K562 (cell line): ENCODE results near the gene THYN1. TPM values are rescaled to one million over a fixed set of nuclear protein-coding genes. Genes with fewer than 3 reads are reported as not detected.

Experiments used
- ATAC-seq: fragments of 200-7000 bp; cut with Tn5 transposase; 3 replicates; pipeline ENCODE4 v1.9.1; 2020; ENCODE audit warnings: moderate library complexity
- BruUV-seq: library from RNA; stranded (reverse); fragments of 400-500 nt; replicated peaks from 2 replicates; lab custom pipeline; 2021; lab: Mats Ljungman, UMichigan
- CTCF ChIA-PET: fragments of 300-600 bp; formaldehyde crosslinking; extraction: SDS; loops from one replicate; lab custom pipeline; 2021; ENCODE audit warnings: low intra/inter-chr PET ratio; lab: Yijun Ruan, JAX
- POLR2A ChIA-PET: fragments of 300-600, 350-650 bp; sonication (Branson Sonifier 250); formaldehyde crosslinking; extraction: SDS; loops from one replicate; lab custom pipeline; 2021; ENCODE audit warnings: antibody characterized with exemption, inconsistent platforms; lab: Yijun Ruan, JAX
- DNase-seq, 4 experiments: peaks; one replicate each; pipeline versions ENCODE4 v3.0.0 to v3.0.0-alpha.2; 2011 to 2018; ENCODE audit warnings: low spot score in 3 of 4, mixed read lengths in 3 of 4; ENCODE audit errors: extremely low read depth in 1 of 4
- FAIRE-seq: peaks from 2 replicates; lab custom pipeline; 2011; peaks lifted over from hg19 to GRCh38; lab: Jason Lieb, UNC
- H2AFZ ChIP-seq: 2 replicates; pipeline ENCODE4 v1.6.0; 2011; ENCODE audit warnings: low read depth, low read length, control low read depth, inconsistent platforms
- H3K27ac ChIP-seq: fragments of 200-600 bp; 3 replicates; pipeline ENCODE4 v1.8.0; 2011; ENCODE audit warnings: low read depth, mild to moderate bottlenecking, control low read depth, inconsistent platforms, low read length, moderate library complexity, mixed read lengths; ENCODE audit errors: extremely low read depth
- H3K27me3 ChIP-seq, 2 experiments: fragments of 300-600 bp in 1 of 2; 2 replicates in 1 of 2; 3 replicates in 1 of 2; pipeline versions ENCODE4 v1.6.0 to v1.8.0; 2011; ENCODE audit warnings: inconsistent platforms in 2 of 2, low read length in 2 of 2, mild to moderate bottlenecking in 1 of 2, mixed read lengths in 1 of 2, moderate library complexity in 1 of 2; ENCODE audit not compliant: control insufficient read depth in 2 of 2, insufficient read depth in 2 of 2
- H3K36me3 ChIP-seq: fragments of 300-600 bp; 3 replicates; pipeline ENCODE4 v1.8.0; 2011; ENCODE audit warnings: mild to moderate bottlenecking, low read length, inconsistent platforms; ENCODE audit not compliant: control insufficient read depth, insufficient read depth
- H3K4me1 ChIP-seq, 2 experiments: fragments of 200-600 bp in 1 of 2; replicated peaks in 1 of 2; 2 replicates in 1 of 2; 3 replicates in 1 of 2; pipeline versions ENCODE4 v1.5.1 to v1.8.0; 2011; ENCODE audit warnings: inconsistent platforms in 2 of 2, low read length in 2 of 2, mild to moderate bottlenecking in 1 of 2, mixed read lengths in 1 of 2, moderate library complexity in 1 of 2; ENCODE audit not compliant: control insufficient read depth in 2 of 2, insufficient read depth in 2 of 2
- H3K4me2 ChIP-seq: 2 replicates; pipeline ENCODE4 v1.6.1; 2011; ENCODE audit warnings: low read length, control low read depth, inconsistent platforms, mixed read lengths; ENCODE audit not compliant: insufficient read depth
- H3K4me3 ChIP-seq: fragments of 200-600 bp; sonication (generic), shearing (Covaris generic); 2 replicates; pipeline ENCODE4 v1.5.1; 2016; ENCODE audit warnings: control low read depth, inconsistent platforms
- H3K79me2 ChIP-seq: fragments of 200-600 bp; 3 replicates; pipeline ENCODE4 v1.8.0; 2011; ENCODE audit warnings: low read length, inconsistent platforms; ENCODE audit not compliant: control insufficient read depth, insufficient read depth
- H3K9ac ChIP-seq, 2 experiments: 2 replicates each; pipeline versions ENCODE4 v1.6.0 to v1.6.1; 2011; ENCODE audit warnings: low read depth in 2 of 2, low read length in 2 of 2, control low read depth in 1 of 2, inconsistent platforms in 1 of 2, mild to moderate bottlenecking in 1 of 2, mixed read lengths in 1 of 2; ENCODE audit not compliant: insufficient read depth in 1 of 2
- H3K9me1 ChIP-seq: one replicate; pipeline ENCODE4 v1.6.0; 2011; ENCODE audit warnings: inconsistent platforms, mild to moderate bottlenecking, low read length, moderate library complexity; ENCODE audit not compliant: control insufficient read depth, insufficient read depth
- H3K9me3 ChIP-seq: replicated peaks from 2 replicates; pipeline ENCODE4 v1.5.1; 2011; ENCODE audit warnings: low read depth, low read length, inconsistent platforms; ENCODE audit not compliant: control insufficient read depth, insufficient read depth
- H4K20me1 ChIP-seq: replicated peaks from 2 replicates; pipeline ENCODE4 v1.6.1; 2011; ENCODE audit warnings: low read length, inconsistent platforms, mixed read lengths; ENCODE audit not compliant: control insufficient read depth, insufficient read depth
- BHLHE40 ChIP-seq: IDR thresholded peaks from 2 replicates; pipeline ENCODE4 v1.6.1; 2011; ENCODE audit warnings: low read length, improper control_type of control experiment
- BRF2 ChIP-seq: IDR thresholded peaks from 3 replicates; pipeline ENCODE4 v1.6.1; 2011; ENCODE audit warnings: borderline replicate concordance, mild to moderate bottlenecking; ENCODE audit not compliant: insufficient read length, insufficient read depth
- CREB1 ChIP-seq, 2 experiments: sonication (generic) in 1 of 2; formaldehyde crosslinking in 1 of 2; IDR thresholded peaks; 2 replicates each; pipeline versions ENCODE4 v1.6.1 to v1.8.0; 2012 to 2022; ENCODE audit warnings: inconsistent platforms in 1 of 2, mild to moderate bottlenecking in 1 of 2, missing genetic modification reagents in 1 of 2, moderate library complexity in 1 of 2
- HEY1 ChIP-seq: fragments of 250-450 bp; sonication (Bioruptor Pico); IDR thresholded peaks from 2 replicates; pipeline ENCODE4 v1.5.0; 2020; ENCODE audit warnings: mild to moderate bottlenecking, moderate library complexity, borderline replicate concordance
- MBD2 ChIP-seq: sonication (generic); IDR thresholded peaks from 2 replicates; pipeline ENCODE4 v1.6.1; 2016; ENCODE audit warnings: low read depth, borderline replicate concordance
- OTX1 ChIP-seq: fragments of 450-650 bp; formaldehyde crosslinking; IDR thresholded peaks from 2 replicates; pipeline ENCODE4 v1.4.0; 2022; ENCODE audit warnings: mild to moderate bottlenecking
- SRSF9 ChIP-seq: fragments of 200-400 bp; formaldehyde crosslinking; IDR thresholded peaks from 2 replicates; pipeline ENCODE4 v1.6.1; 2017; ENCODE audit warnings: low read depth, low read length, borderline replicate concordance
- USF2 ChIP-seq: sonication (generic); formaldehyde crosslinking; IDR thresholded peaks from 2 replicates; pipeline ENCODE4 v1.5.0; 2020; ENCODE audit warnings: missing genetic modification reagents
- ZNF395 ChIP-seq: fragments of 200-800 bp; sonication (Bioruptor generic); IDR thresholded peaks from 2 replicates; pipeline ENCODE4 v1.6.1; 2017; ENCODE audit warnings: missing genetic modification characterization, missing compliant biosample characterization
- ZNF551 ChIP-seq: fragments of 250-450 bp; sonication (Bioruptor Pico); IDR thresholded peaks from 2 replicates; pipeline ENCODE4 v1.5.0; 2021; ENCODE audit warnings: mild to moderate bottlenecking, moderate library complexity
- WGBS: fragments of 100-300 bp; shearing (Covaris generic); methylation state at CpG from one replicate; pipeline ENCODE4 v1.1.6; 2016; ENCODE audit warnings: low coverage, mixed read lengths; ENCODE audit not compliant: insufficient coverage; ENCODE audit errors: missing lambda C conversion rate; 5-methylcytosine and 5-hydroxymethylcytosine counted together
- in situ Hi-C: fragments of 300-500 bp; cut with MboI; formaldehyde crosslinking; loops from 4 replicates; pipeline ENCODE4 v1.15.0; 2018; ENCODE audit warnings: inconsistent platforms, mixed read lengths
- intact Hi-C: fragments of 100-400 bp; cut with micrococcal nuclease; formaldehyde crosslinking; loops from 2 replicates; pipeline ENCODE4 v1.14.2; 2022
- polyA plus RNA-seq, 8 experiments: library from polyadenylated mRNA; depleted of rRNA in 4 of 8; stranded (reverse) in 5 of 8; unstranded in 3 of 8; fragments of >200 nt; fragmentation: Nextera tagmentation in 2 of 8; fragmentation: Illumina TruSeq in 1 of 8; extraction: Ambion mirVana in 2 of 8; extraction: Trizol in 1 of 8; gene quantifications; 2 replicates each; pipeline versions ENCODE4 v1.2.1 to v1.2.3, GENCODE V29; 2011 to 2014; ENCODE audit warnings: inconsistent platforms in 1 of 8, missing spikeins in 1 of 8
- total RNA-seq, 7 experiments: library from RNA; depleted of rRNA in 6 of 7; stranded (reverse); fragments of >200 nt in 6 of 7; fragmentation: Illumina TruSeq in 2 of 7; extraction: Trizol in 2 of 7; gene quantifications; 2 replicates each; pipeline versions ENCODE4 v1.2.1 to v1.2.3, GENCODE V29; 2011 to 2021; ENCODE audit warnings: low replicate concordance in 1 of 7
- TF ChIP-seq, protein P1 (sequence below): sonication (generic); formaldehyde crosslinking; IDR thresholded peaks from 2 replicates; pipeline ENCODE4 v1.8.1; 2023; ENCODE audit warnings: mild to moderate bottlenecking, missing genetic modification reagents
- TF ChIP-seq, protein P2 (sequence below): fragments of 150-350 bp; conservative IDR thresholded peaks from 2 replicates; pipeline ENCODE4 v1.6.1; 2014; ENCODE audit warnings: low read length
- TF ChIP-seq, protein P3 (sequence below): fragments of 250-450 bp; sonication (Bioruptor Pico); IDR thresholded peaks from 2 replicates; pipeline ENCODE4 v1.8.0; 2021; ENCODE audit warnings: mild to moderate bottlenecking, moderate library complexity

The THYN1 gene
- total and polyA plus RNA-seq, 9 of the 15 experiments (the other 6 are each of a cell fraction or from before 2014, with no cell fraction given), result 54.9 to 279 (median 104) TPM

- in situ Hi-C loops (no loop called here), intact Hi-C loops (loop anchor here (2.0 kb wide), 2 partner anchors 39 to 47 kb away; partner anchors contain the start of genes ACAD8 and THYN1)
- CTCF ChIA-PET, result no interaction called here
- Histone ChIP-seq H3K9ac (no peak overlapping the region), H3K9me1 (no peaks in the 10 kb centered on the region), H3K27me3 (no peaks in the 10 kb centered on the region), H3K9me3 (no peaks in the 10 kb centered on the region), H2AFZ (no peak overlapping the region), H3K36me3 (peaks cover 97% of the 10 kb centered on the region), H3K79me2 (no peaks in the 10 kb centered on the region; the same call in 2 of the 3 replicates), H3K4me3 (no peak overlapping the region), H3K27ac (no peak overlapping the region), H4K20me1 (no peaks in the 10 kb centered on the region), H3K4me2 (no peak overlapping the region), H3K4me1 (no peaks in the 10 kb centered on the region)
- POLR2A ChIA-PET, result no interaction called here
- BruUV-seq, result no TSS peak
- FAIRE-seq, result no peak
- ATAC-seq, result no peak
- WGBS, result 93% methylated on average over 9 of the region's 9 CpGs
- DNase-seq, result no peak
- TF ChIP-seq BRF2 (no peak), USF2 (CRISPR knock-in tag) (no peak), ZNF551 (CRISPR knock-in tag) (no peak), BHLHE40 (no peak), OTX1 (CRISPR knock-in tag) (no peak), ZNF395 (no peak), CREB1 (IDR thresholded peaks at IDR 0.05) (no peak), CREB1 (CRISPR knock-in tag; IDR thresholded peaks at IDR 0.05) (no peak), SRSF9 (no peak), HEY1 (CRISPR knock-in tag) (no peak), MBD2 (no peak)
- TF ChIP-seq, protein P1, sequence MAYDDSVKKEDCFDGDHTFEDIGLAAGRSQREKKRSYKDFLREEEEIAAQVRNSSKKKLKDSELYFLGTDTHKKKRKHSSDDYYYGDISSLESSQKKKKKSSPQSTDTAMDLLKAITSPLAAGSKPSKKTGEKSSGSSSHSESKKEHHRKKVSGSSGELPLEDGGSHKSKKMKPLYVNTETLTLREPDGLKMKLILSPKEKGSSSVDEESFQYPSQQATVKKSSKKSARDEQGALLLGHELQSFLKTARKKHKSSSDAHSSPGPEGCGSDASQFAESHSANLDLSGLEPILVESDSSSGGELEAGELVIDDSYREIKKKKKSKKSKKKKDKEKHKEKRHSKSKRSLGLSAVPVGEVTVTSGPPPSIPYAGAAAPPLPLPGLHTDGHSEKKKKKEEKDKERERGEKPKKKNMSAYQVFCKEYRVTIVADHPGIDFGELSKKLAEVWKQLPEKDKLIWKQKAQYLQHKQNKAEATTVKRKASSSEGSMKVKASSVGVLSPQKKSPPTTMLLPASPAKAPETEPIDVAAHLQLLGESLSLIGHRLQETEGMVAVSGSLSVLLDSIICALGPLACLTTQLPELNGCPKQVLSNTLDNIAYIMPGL (CRISPR knock-in tag), result no peak
- TF ChIP-seq, protein P2, sequence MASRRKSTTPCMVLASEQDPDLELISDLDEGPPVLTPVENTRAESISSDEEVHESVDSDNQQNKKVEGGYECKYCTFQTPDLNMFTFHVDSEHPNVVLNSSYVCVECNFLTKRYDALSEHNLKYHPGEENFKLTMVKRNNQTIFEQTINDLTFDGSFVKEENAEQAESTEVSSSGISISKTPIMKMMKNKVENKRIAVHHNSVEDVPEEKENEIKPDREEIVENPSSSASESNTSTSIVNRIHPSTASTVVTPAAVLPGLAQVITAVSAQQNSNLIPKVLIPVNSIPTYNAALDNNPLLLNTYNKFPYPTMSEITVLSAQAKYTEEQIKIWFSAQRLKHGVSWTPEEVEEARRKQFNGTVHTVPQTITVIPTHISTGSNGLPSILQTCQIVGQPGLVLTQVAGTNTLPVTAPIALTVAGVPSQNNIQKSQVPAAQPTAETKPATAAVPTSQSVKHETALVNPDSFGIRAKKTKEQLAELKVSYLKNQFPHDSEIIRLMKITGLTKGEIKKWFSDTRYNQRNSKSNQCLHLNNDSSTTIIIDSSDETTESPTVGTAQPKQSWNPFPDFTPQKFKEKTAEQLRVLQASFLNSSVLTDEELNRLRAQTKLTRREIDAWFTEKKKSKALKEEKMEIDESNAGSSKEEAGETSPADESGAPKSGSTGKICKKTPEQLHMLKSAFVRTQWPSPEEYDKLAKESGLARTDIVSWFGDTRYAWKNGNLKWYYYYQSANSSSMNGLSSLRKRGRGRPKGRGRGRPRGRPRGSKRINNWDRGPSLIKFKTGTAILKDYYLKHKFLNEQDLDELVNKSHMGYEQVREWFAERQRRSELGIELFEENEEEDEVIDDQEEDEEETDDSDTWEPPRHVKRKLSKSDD, result no peak
- TF ChIP-seq, protein P3, sequence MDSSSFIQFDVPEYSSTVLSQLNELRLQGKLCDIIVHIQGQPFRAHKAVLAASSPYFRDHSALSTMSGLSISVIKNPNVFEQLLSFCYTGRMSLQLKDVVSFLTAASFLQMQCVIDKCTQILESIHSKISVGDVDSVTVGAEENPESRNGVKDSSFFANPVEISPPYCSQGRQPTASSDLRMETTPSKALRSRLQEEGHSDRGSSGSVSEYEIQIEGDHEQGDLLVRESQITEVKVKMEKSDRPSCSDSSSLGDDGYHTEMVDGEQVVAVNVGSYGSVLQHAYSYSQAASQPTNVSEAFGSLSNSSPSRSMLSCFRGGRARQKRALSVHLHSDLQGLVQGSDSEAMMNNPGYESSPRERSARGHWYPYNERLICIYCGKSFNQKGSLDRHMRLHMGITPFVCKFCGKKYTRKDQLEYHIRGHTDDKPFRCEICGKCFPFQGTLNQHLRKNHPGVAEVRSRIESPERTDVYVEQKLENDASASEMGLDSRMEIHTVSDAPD, result no peak
Measured at GRCh38 chr11:134205729-134206128, 47.4 kb downstream of the THYN1 start.
